Endothelial cell of umbilical vein (primary cell): ENCODE measurements around the gene MREG. TPM values are rescaled to one million over a fixed set of nuclear protein-coding genes. Genes with fewer than 3 reads are reported as not detected.
"Not testable (repeated sequence)": the region's sequence is repeated elsewhere in the genome, so short reads cannot be mapped to it uniquely, and the experiment has no call there.

ENCODE experiments used
- BruUV-seq: library from RNA; stranded (reverse); fragments of 400-500 nt; replicated peaks from 2 replicates; lab custom pipeline; 2021; lab: Mats Ljungman, UMichigan
- CTCF ChIA-PET: fragments of 300-600, 350-600 bp; sonication (Branson Sonifier 250); formaldehyde crosslinking; loops from one replicate; lab custom pipeline; 2021; ENCODE audit warnings: antibody characterized with exemption, inconsistent platforms; lab: Charles Lee
- POLR2A ChIA-PET: fragments of 300-600, 350-600 bp; sonication (Branson Sonifier 250); formaldehyde crosslinking; loops from one replicate; lab custom pipeline; 2021; ENCODE audit warnings: antibody characterized with exemption, inconsistent platforms; lab: Charles Lee
- DNase-seq: peaks from one replicate; pipeline ENCODE4 v3.0.0-alpha.2; 2011; ENCODE audit warnings: low read depth, low spot score
- FAIRE-seq: peaks from 2 replicates; lab custom pipeline; 2011; peaks lifted over from hg19 to GRCh38; lab: Jason Lieb, UNC
- H2AFZ ChIP-seq: 2 replicates; pipeline ENCODE4 v1.6.0; 2012; ENCODE audit warnings: low read depth, low read length, control low read depth, inconsistent platforms
- H3K27ac ChIP-seq: 2 replicates; pipeline ENCODE4 v1.5.1; 2011; ENCODE audit warnings: low read depth, mild to moderate bottlenecking, control low read depth, low read length, moderate library complexity; ENCODE audit not compliant: insufficient read depth
- H3K27me3 ChIP-seq, 2 experiments: 2 replicates each; pipeline versions ENCODE4 v1.6.0 to v1.6.1; 2011; ENCODE audit warnings: low read length in 2 of 2, mixed read lengths in 1 of 2; ENCODE audit not compliant: control insufficient read depth in 2 of 2, insufficient read depth in 2 of 2
- H3K36me3 ChIP-seq, 2 experiments: 2 replicates in 1 of 2; 3 replicates in 1 of 2; pipeline ENCODE4 v1.5.1; 2011; ENCODE audit warnings: low read length in 2 of 2, mild to moderate bottlenecking in 1 of 2, moderate library complexity in 1 of 2; ENCODE audit not compliant: control insufficient read depth in 2 of 2, insufficient read depth in 2 of 2; ENCODE audit errors: extremely low read depth in 1 of 2
- H3K4me1 ChIP-seq: 3 replicates; pipeline ENCODE4 v1.5.1; 2011; ENCODE audit warnings: mild to moderate bottlenecking, low read length; ENCODE audit not compliant: control insufficient read depth, insufficient read depth; ENCODE audit errors: extremely low read depth
- H3K4me2 ChIP-seq: 2 replicates; pipeline ENCODE4 v1.6.1; 2011; ENCODE audit warnings: low read length, control low read depth, mixed read lengths; ENCODE audit not compliant: insufficient read depth
- H3K4me3 ChIP-seq, 3 experiments: fragments of 200-600 bp in 1 of 3; sonication (generic), shearing (Covaris generic) in 1 of 3; replicated peaks in 1 of 3; 2 replicates each; pipeline ENCODE4 v1.5.1; 2011 to 2016; ENCODE audit warnings: control low read depth in 3 of 3, low read length in 3 of 3, mild to moderate bottlenecking in 2 of 3, inconsistent platforms in 1 of 3, low read depth in 1 of 3, moderate library complexity in 1 of 3; ENCODE audit not compliant: insufficient read depth in 1 of 3
- H3K79me2 ChIP-seq: 2 replicates; pipeline ENCODE4 v1.6.0; 2012; ENCODE audit warnings: low read length, inconsistent platforms; ENCODE audit not compliant: control insufficient read depth, insufficient read depth
- H3K9ac ChIP-seq: replicated peaks from 2 replicates; pipeline ENCODE3; 2011; ENCODE audit warnings: low read length, control low read depth; ENCODE audit not compliant: insufficient read depth; ENCODE audit errors: extremely low read depth
- H3K9me1 ChIP-seq: replicated peaks from 3 replicates; pipeline ENCODE4 v1.6.0; 2011; ENCODE audit warnings: mild to moderate bottlenecking, low read length; ENCODE audit not compliant: control insufficient read depth, insufficient read depth; ENCODE audit errors: extremely low read depth
- H3K9me3 ChIP-seq: replicated peaks from 2 replicates; pipeline ENCODE4 v1.5.1; 2012; ENCODE audit warnings: low read length, inconsistent platforms; ENCODE audit not compliant: control insufficient read depth, insufficient read depth
- H4K20me1 ChIP-seq: replicated peaks from 2 replicates; pipeline ENCODE3; 2011; ENCODE audit warnings: mild to moderate bottlenecking, low read length; ENCODE audit not compliant: control insufficient read depth, insufficient read depth; ENCODE audit errors: extremely low read depth
- FOS ChIP-seq: IDR thresholded peaks from 2 replicates; pipeline ENCODE4 v1.6.1; 2011; ENCODE audit warnings: mild to moderate bottlenecking, low read length, moderate library complexity, borderline replicate concordance; ENCODE audit not compliant: insufficient read depth
- GATA2 ChIP-seq: IDR thresholded peaks from 2 replicates; pipeline ENCODE4 v1.7.0; 2011; ENCODE audit warnings: low read depth, mild to moderate bottlenecking, moderate library complexity, mixed read lengths, low read length; ENCODE audit not compliant: insufficient read length, insufficient read depth
- JUN ChIP-seq: IDR thresholded peaks from 2 replicates; pipeline ENCODE4 v1.6.1; 2011; ENCODE audit warnings: borderline replicate concordance, low read depth; ENCODE audit not compliant: insufficient read length, insufficient read depth
- MYC ChIP-seq: IDR thresholded peaks from one replicate; pipeline ENCODE4 v1.6.1; 2011; ENCODE audit warnings: mild to moderate bottlenecking, low read depth, low read length
- POLR2A ChIP-seq: IDR thresholded peaks from 2 replicates; pipeline ENCODE4 v1.6.1; 2012; ENCODE audit warnings: low read depth, mild to moderate bottlenecking, control low read depth, low read length
- POLR2AphosphoS5 ChIP-seq: IDR thresholded peaks from 2 replicates; pipeline ENCODE4 v1.6.1; 2012; ENCODE audit warnings: low read depth, mild to moderate bottlenecking, control low read depth, low read length, moderate library complexity; ENCODE audit not compliant: insufficient read depth
- dilution Hi-C: fragments of 300-500 bp; cut with MboI; formaldehyde crosslinking; loops from one replicate; pipeline ENCODE4 v1.15.0; 2019; ENCODE audit warnings: low sequenced_read_pairs; ENCODE audit not compliant: extremely low pct_ligation_motif_present
- intact Hi-C: fragments of 100-400 bp; cut with micrococcal nuclease; formaldehyde crosslinking; loops from one replicate; pipeline ENCODE4 v1.10.0; 2022
- polyA plus RNA-seq, 4 experiments: library from polyadenylated mRNA; depleted of rRNA in 3 of 4; stranded (reverse) in 3 of 4; unstranded in 1 of 4; fragments of >200 nt; gene quantifications; 2 replicates each; pipeline versions ENCODE4 v1.2.1 to v1.2.3, GENCODE V29; 2011 to 2012; ENCODE audit warnings: missing spikeins in 1 of 4
- total RNA-seq: library from RNA; stranded (reverse); gene quantifications from 2 replicates; pipeline ENCODE4 v1.2.3, GENCODE V29; 2021
- TF ChIP-seq, protein P1 (sequence below): IDR thresholded peaks from 2 replicates; pipeline ENCODE4 v1.6.1; 2011; ENCODE audit not compliant: insufficient read depth, insufficient read length

Gene MREG
- total and polyA plus RNA-seq, 2 donors (not counting 3 experiments of a cell fraction or from before 2014, with no cell fraction given) = 0.41 to 3.9 TPM

DNA sequence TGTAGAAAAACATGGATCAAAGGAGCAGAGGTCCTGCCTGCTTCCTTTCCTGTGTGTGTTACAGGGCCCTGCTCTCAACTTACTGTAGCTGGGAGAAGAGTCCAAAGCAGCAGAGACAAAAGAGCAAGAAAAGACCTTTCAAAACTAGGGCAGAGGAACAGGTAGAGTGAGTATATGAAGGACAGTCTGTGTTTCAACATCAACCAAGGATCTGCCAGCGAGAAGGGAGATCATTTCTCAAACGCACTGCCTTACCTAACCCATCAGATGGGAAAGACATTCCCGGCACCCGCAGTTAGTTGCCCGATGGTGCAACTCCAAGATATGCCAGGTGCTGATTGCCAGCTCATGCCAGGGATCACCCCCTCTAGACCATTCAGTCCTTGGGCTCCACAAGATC lies 41.7 kb downstream of the MREG start:
- H3K4me1 ChIP-seq = no peaks in the 10 kb centered on the region
- DNase-seq (no peak), FAIRE-seq (no peak)
- no peak overlapping the region for H3K4me2 ChIP-seq
- no peaks in the 10 kb centered on the region for H3K9me1 ChIP-seq
- H3K27ac ChIP-seq = no peak overlapping the region
- no peak overlapping the region for H3K9ac ChIP-seq
- H2AFZ ChIP-seq = no peak overlapping the region
- intact Hi-C loops = no loop called here
- ChIA-PET POLR2A (no interaction called here), CTCF (no interaction called here)
- H3K4me3 ChIP-seq = no peak overlapping the region
- BruUV-seq = no TSS peak
- H3K36me3 ChIP-seq = no peaks in the 10 kb centered on the region
- H4K20me1 ChIP-seq = no peaks in the 10 kb centered on the region
- dilution Hi-C loops = no loop called here
- H3K79me2 ChIP-seq = no peaks in the 10 kb centered on the region
- H3K27me3 ChIP-seq = peaks cover 0 to under 1% of the 10 kb centered on the region in 2 experiments
- H3K9me3 ChIP-seq = no peaks in the 10 kb centered on the region
- TF ChIP-seq FOS (no peak), JUN (no peak), POLR2A (no peak), POLR2AphosphoS5 (no peak), MYC (no peak), GATA2 (no peak)
- TF ChIP-seq, protein P1, sequence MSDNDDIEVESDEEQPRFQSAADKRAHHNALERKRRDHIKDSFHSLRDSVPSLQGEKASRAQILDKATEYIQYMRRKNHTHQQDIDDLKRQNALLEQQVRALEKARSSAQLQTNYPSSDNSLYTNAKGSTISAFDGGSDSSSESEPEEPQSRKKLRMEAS = no peak

DNA sequence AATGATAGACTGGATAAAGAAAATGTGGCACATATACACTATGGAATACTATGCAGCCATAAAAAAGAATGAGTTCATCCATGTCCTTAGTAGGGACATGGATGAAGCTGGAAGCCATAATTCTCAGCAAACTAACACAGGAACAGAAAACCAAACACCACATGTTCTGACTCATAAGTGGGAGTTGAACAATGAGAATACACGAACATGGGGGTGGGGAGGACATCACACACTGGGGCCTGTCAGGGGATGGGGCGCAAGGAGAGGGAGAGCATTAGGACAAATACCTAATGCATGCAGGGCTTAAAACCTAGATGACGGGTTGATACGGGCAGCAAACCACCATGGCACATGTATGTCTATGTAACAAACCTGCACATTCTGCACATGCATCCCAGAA lies 42.5 kb downstream of the MREG start:
- H3K4me3 ChIP-seq, intact Hi-C loops, H4K20me1 ChIP-seq, CTCF ChIA-PET, H3K36me3 ChIP-seq, H3K27ac ChIP-seq, FAIRE-seq, BruUV-seq, H3K4me1 ChIP-seq, POLR2A ChIA-PET, dilution Hi-C loops, H2AFZ ChIP-seq, H3K9me3 ChIP-seq, DNase-seq, H3K9me1 ChIP-seq, H3K27me3 ChIP-seq, H3K9ac ChIP-seq, H3K79me2 ChIP-seq, H3K4me2 ChIP-seq: not testable (repeated sequence)
